Transverse colon (tissue), 4 donors: ENCODE measurements around the gene GRIA3. TPM values are rescaled to one million over a fixed set of nuclear protein-coding genes. Genes with fewer than 3 reads are reported as not detected.
"Not testable (repeated sequence)": the region's sequence is repeated elsewhere in the genome, so short reads cannot be mapped to it uniquely, and the experiment has no call there.

Experiments used
- DNase-seq: peaks from one replicate; pipeline ENCODE4 v3.0.0-alpha.2; 2019
- H3K27ac ChIP-seq, 4 donors: fragments of 200-600 bp; sonication (generic); 2 replicates each; pipeline ENCODE4 v1.5.1; 2016 to 2018; ENCODE audit warnings: inconsistent platforms in 4 of 4
- H3K27me3 ChIP-seq: fragments of 200-600 bp; sonication (generic); 2 replicates; pipeline ENCODE4 v1.5.1; 2017; ENCODE audit warnings: inconsistent platforms
- H3K36me3 ChIP-seq, 4 donors: fragments of 200-600 bp; sonication (generic); 2 replicates each; pipeline ENCODE4 v1.5.1; 2017 to 2019; ENCODE audit warnings: inconsistent platforms in 4 of 4
- H3K4me1 ChIP-seq, 4 donors: fragments of 200-600 bp; sonication (generic); 2 replicates each; pipeline ENCODE4 v1.5.1; 2017 to 2020; ENCODE audit warnings: inconsistent platforms in 4 of 4
- H3K4me3 ChIP-seq, 4 donors: fragments of 200-600 bp; sonication (generic); 1 replicate in 1 of 4; 2 replicates in 3 of 4; pipeline versions ENCODE4 v1.5.1 to v1.6.1; 2017 to 2019; ENCODE audit warnings: inconsistent platforms in 4 of 4
- H3K9me3 ChIP-seq, 2 donors: fragments of 200-600 bp; sonication (generic); 2 replicates each; pipeline ENCODE4 v1.5.1; 2017 to 2019; ENCODE audit warnings: inconsistent platforms in 2 of 2
- EP300 ChIP-seq: sonication (generic); formaldehyde crosslinking; IDR thresholded peaks from one replicate; pipeline ENCODE4 v1.6.1; 2017; ENCODE audit warnings: antibody characterized with exemption, low read depth
- POLR2A ChIP-seq: fragments of 450-650 bp; IDR thresholded peaks from one replicate; pipeline ENCODE4 v1.6.1; 2016; ENCODE audit warnings: antibody characterized with exemption, mild to moderate bottlenecking, moderate library complexity
- POLR2AphosphoS5 ChIP-seq, 3 donors: sonication (generic); formaldehyde crosslinking; IDR thresholded peaks; one replicate each; pipeline ENCODE4 v1.6.1; 2016; ENCODE audit warnings: antibody characterized with exemption in 3 of 3
- WGBS, 2 donors: methylation state at CpG; one replicate each; pipeline ENCODE4 v1.1.5; 2018; ENCODE audit warnings: low coverage in 1 of 2; 5-methylcytosine and 5-hydroxymethylcytosine counted together
- in situ Hi-C, 4 donors: fragments of 200-750 bp; cut with MboI; loops; one replicate each; pipeline versions ENCODE4 v1.15.0 to v1.15.1; 2017; ENCODE audit warnings: low sequenced_read_pairs in 3 of 4, low pct_ligation_motif_present in 1 of 4, low pct_unique_long_range_greater_than_20kb in 1 of 4
- intact Hi-C: fragments of 100-400 bp; cut with DNase I; formaldehyde crosslinking; loops from one replicate; pipeline ENCODE4 v1.15.1; 2023; ENCODE audit warnings: low total_unique reads
- total RNA-seq, 4 donors: library from RNA; depleted of rRNA; stranded (reverse); fragments of >200 nt; gene quantifications; one replicate each; pipeline ENCODE4 v1.1.0, GENCODE V29; 2016
- TF ChIP-seq, protein P1 (sequence below), 5 experiments: fragments of 200-600 bp in 3 of 5; fragments of 450-650 bp in 2 of 5; sonication (generic) in 3 of 5; IDR thresholded peaks; 1 replicate in 2 of 5; 2 replicates in 3 of 5; pipeline ENCODE4 v1.5.1; 2016 to 2017; ENCODE audit warnings: antibody characterized with exemption in 5 of 5, inconsistent platforms in 3 of 5, mild to moderate bottlenecking in 2 of 5, moderate library complexity in 1 of 5

GRIA3 gene
- total RNA-seq, 4 donors from 2014 or later = 0.40 to 1.1 (median 0.68) TPM; not detected in 1

DNA sequence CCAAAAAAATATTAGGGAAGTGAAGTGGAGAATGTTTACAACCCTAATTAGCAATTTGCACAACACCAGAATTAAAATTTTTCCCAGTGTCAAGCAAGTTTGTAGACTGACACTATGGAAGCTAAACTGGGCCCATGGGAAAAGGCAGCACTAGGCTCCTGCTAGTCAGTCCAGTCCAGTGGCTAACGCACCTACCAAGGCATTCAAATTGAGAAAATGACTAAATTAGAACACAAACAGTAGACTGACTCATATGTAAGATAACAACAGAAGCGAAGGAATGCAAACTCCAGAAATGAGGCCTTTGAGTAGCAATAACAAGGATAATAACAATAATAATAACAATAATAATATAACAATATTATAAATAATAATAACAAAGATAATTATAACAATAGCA is 90.7 kb downstream of the GRIA3 start:
- Histone ChIP-seq H3K27ac (no peak overlapping the region), H3K9me3 (no peaks in the 10 kb centered on the region), H3K4me3 (no peak overlapping the region), H3K36me3 (no peaks in the 10 kb centered on the region), H3K27me3 (no peaks in the 10 kb centered on the region), H3K4me1 (no peaks in the 10 kb centered on the region)
- in situ Hi-C loops (no loop called here), intact Hi-C loops (no loop called here)
- WGBS, 2 donors = 79% methylated on average over 2 of the region's 2 CpGs; no CpG with 5 or more reads in 1 of the 2 donors
- TF ChIP-seq POLR2A (no peak), POLR2AphosphoS5 (IDR thresholded peaks at IDR 0.05) (no peak), EP300 (no peak)
- TF ChIP-seq, protein P1, sequence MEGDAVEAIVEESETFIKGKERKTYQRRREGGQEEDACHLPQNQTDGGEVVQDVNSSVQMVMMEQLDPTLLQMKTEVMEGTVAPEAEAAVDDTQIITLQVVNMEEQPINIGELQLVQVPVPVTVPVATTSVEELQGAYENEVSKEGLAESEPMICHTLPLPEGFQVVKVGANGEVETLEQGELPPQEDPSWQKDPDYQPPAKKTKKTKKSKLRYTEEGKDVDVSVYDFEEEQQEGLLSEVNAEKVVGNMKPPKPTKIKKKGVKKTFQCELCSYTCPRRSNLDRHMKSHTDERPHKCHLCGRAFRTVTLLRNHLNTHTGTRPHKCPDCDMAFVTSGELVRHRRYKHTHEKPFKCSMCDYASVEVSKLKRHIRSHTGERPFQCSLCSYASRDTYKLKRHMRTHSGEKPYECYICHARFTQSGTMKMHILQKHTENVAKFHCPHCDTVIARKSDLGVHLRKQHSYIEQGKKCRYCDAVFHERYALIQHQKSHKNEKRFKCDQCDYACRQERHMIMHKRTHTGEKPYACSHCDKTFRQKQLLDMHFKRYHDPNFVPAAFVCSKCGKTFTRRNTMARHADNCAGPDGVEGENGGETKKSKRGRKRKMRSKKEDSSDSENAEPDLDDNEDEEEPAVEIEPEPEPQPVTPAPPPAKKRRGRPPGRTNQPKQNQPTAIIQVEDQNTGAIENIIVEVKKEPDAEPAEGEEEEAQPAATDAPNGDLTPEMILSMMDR (IDR thresholded peaks at IDR 0.05) = no peak
- DNase-seq = no peak

- no peaks in the 10 kb centered on the region for H3K36me3 ChIP-seq
- TF ChIP-seq POLR2A (no peak), EP300 (no peak), POLR2AphosphoS5 (IDR thresholded peaks at IDR 0.05) (no peak)
- TF ChIP-seq, protein P1 (IDR thresholded peaks at IDR 0.05) = no peak
- in situ Hi-C loops = no loop called here
- no peaks in the 10 kb centered on the region for H3K4me1 ChIP-seq
- WGBS, 2 donors = 37 to 100% methylated on average over 1 to 4 of the region's 4 CpGs
- H3K4me3 ChIP-seq = no peak overlapping the region
- no peaks in the 10 kb centered on the region for H3K9me3 ChIP-seq
- intact Hi-C loops = no loop called here
- DNase-seq = no peak
- no peak overlapping the region for H3K27ac ChIP-seq
- no peaks in the 10 kb centered on the region for H3K27me3 ChIP-seq
These were observed 93.3 kb downstream of the GRIA3 start for GRCh38 chrX:123277347-123277746.

GRCh38 chrX:123277821-123278220 is 93.7 kb downstream of the GRIA3 start:
- TF ChIP-seq POLR2AphosphoS5 (IDR thresholded peaks at IDR 0.05) (no peak), POLR2A (no peak), EP300 (no peak)
- TF ChIP-seq, protein P1 (IDR thresholded peaks at IDR 0.05) = no peak
- 64% methylated on average over 3 of the region's 3 CpGs; no CpG with 5 or more reads in 1 of the 2 donors for WGBS, 2 donors
- H3K27me3 ChIP-seq = no peaks in the 10 kb centered on the region
- no peaks in the 10 kb centered on the region for H3K4me1 ChIP-seq
- no peaks in the 10 kb centered on the region for H3K9me3 ChIP-seq
- H3K27ac ChIP-seq = no peak overlapping the region
- in situ Hi-C loops = no loop called here
- intact Hi-C loops = no loop called here
- no peak for DNase-seq
- no peaks in the 10 kb centered on the region for H3K36me3 ChIP-seq
- no peak overlapping the region for H3K4me3 ChIP-seq

- intact Hi-C loops = no loop called here
- Histone ChIP-seq H3K4me1 (no peaks in the 10 kb centered on the region), H3K36me3 (no peaks in the 10 kb centered on the region), H3K27ac (no peak overlapping the region), H3K27me3 (no peaks in the 10 kb centered on the region), H3K9me3 (no peaks in the 10 kb centered on the region), H3K4me3 (no peak overlapping the region)
- in situ Hi-C loops = no loop called here
- 85 to 88% methylated on average over 5 of the region's 5 CpGs for WGBS, 2 donors
- DNase-seq = no peak
- TF ChIP-seq EP300 (no peak), POLR2A (no peak), POLR2AphosphoS5 (IDR thresholded peaks at IDR 0.05) (no peak)
- TF ChIP-seq, protein P1 (IDR thresholded peaks at IDR 0.05) = no peak
These were observed 98.2 kb downstream of the GRIA3 start for GRCh38 chrX:123282241-123282640.

- H3K4me3 ChIP-seq, H3K27me3 ChIP-seq, H3K9me3 ChIP-seq, H3K27ac ChIP-seq, H3K36me3 ChIP-seq, H3K4me1 ChIP-seq, DNase-seq, in situ Hi-C loops, intact Hi-C loops: not testable (repeated sequence)
- 44% methylated on average over 6 of the region's 6 CpGs; no CpG with 5 or more reads in 1 of the 2 donors for WGBS, 2 donors
These were observed 99.3 kb downstream of the GRIA3 start for GRCh38 chrX:123283407-123283806.
